Measurements from ENCODE around the gene ABCC4. TPM values are rescaled to one million over a fixed set of nuclear protein-coding genes. Genes with fewer than 3 reads are reported as not detected.

Gene ABCC4
- polyA plus RNA-seq, 12 donors: 2.2 to 4.9 (median 3.1) TPM; not detected in 1

DNA sequence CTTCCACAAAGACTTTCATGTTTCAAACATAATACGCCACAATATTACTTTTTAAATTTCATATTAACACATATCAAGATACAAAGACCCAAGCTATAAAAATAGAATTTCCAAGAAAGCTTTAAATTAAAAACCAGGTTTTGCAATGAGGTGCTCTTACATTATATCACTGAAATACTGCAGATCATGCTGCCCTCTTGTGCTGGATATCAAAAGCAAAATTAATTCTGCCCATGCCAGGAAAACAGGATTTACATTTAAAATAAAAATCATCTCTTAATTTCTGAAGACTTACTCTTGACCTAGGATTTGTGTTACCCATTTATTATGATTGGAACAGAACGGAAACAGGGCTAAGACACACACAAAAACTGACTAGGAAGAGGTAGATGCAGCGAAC lies 145.0 kb downstream of the ABCC4 start:
- DNase-seq: no peak

DNA sequence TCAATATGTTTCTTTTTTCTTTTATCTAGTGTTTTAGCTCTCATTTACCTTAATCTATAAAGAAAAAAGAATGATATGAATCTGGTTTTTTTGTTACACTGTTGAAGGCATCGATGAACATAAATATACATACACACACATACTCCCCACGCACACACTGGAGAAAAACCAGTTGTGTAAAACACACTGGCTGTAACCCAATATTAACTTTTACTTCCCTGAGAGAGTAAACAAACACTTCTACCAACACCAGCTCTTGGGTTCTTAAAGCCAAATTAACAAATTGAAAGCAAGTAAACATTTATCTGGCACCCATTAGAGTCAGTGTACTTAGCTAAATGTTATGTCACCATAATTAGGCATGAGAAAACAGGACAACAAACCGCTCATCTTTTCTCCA lies 145.7 kb downstream of the ABCC4 start:
- DNase-seq: no peak

DNA sequence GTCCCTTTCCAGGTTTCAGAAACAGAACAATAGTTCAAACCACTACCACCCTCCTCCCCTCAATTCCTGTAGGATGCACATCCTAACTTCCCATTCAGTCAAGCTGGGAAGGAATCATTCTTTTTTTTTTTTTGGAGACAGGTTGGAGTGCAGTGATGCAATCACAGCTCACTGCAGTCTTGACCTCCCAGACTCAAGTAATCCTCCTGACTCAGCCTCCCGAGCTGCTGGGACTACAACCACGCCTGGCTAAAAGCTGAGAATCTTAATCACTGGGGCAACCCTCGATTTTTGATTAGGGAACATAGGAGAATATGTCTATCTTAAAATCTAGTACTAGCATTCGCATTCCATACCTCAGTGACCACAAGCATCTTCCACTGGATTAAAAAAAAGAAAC lies 146.2 kb downstream of the ABCC4 start:
- no peak for DNase-seq

DNA sequence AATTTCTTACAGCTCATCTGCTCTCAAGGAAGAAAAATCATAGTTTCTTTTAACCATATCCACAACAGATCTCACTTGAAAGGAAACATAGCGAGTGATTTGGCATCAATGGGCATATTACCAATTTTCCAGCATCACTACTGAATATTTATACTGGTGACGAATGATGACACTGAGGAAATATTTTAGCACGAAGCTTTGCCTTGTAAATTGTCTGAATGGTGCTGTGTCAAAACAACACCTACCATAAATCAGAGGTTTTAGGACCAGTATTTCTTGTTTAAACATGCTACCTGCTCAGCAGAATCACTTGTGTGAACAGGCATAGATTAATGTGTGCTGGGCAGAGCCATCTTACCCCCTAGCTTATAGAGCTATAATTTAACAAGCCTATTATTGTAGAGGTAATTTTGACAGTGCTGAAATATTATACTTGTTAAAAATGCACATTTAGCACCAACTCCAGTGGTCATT lies 146.8 kb downstream of the ABCC4 start:
- DNase-seq: no peak

DNA sequence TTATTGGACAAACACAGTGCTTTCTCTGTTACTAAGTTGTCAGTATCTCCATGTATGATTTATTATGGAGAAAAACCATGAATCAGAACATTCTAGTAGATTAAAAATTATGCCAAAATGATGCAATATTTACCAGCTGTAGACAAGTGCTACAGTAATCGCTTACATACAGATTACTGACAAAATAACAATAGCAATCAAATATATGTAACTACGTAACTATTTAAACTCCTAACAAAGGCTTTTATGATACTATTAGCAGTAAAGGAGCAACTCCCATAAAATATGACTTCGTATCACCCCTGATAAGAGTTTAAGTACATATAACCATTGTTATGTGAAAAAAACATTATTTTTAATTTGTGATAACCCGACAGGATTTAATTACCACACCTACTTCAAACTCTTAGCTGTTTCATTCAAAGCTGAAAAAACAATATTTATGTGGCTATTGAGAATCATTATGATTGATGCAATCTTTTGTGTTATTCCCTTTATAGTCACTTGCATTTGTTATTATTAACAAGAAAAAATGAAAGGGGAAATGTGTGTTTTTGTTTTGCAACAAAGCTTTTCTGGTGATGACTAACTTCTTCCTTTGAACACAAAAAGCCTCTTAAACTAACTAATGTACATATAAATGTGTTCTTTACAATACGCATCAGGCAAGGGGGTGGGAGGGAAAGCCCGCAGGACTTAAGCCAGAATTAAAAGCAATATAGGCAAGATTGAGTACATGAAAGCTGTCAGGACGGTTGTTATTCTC lies 147.4 kb downstream of the ABCC4 start:
- no peak for DNase-seq

DNA sequence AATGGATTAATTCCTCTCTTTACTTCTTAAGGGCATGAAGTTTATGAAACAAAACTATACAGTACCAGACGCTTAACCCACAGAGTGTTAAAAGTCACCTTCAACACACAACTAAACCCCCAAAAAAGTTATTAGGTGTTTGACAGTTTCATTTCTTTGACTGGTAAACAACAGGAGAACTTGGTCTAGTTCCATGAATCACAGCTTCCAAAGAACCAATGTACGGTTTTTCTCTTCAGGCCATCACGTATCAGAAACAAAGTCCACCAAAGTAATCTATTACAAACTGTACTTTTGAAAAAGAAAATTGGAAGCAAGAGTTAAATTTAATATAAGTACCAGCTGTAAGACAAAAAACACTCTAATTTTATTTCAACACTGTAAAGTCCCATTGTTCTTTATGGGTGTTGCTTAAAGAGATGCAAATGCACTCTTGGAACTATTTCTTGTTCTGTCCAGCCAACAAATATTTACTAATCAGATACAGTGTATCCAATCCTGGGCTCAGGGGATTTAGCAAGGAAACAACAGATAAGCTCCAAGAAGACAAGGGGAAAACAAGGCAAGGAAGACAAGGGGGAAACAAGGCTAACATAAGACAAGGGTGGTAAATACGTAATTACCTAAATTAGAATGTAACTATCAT lies 149.2 kb downstream of the ABCC4 start:
- no peak for DNase-seq

DNA sequence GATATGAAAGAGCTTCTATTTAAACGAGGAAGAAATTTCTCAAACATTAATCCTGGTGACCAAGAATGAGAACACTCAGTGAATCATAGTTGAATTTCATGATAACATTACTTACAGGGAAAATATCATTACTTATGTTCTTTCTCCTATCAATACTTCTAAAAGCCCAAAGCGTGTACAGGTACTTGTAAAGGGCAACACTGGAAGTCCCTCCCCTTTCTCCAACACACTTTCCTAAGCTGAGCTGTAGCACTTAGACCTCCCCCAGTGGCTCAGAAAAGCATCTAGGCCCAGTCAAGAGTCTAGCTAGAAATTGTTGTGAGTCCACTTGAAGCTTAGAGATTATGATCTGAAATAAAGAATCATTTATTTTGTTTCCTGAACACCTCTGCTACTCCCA lies 150.7 kb downstream of the ABCC4 start:
- no peak for DNase-seq

DNA sequence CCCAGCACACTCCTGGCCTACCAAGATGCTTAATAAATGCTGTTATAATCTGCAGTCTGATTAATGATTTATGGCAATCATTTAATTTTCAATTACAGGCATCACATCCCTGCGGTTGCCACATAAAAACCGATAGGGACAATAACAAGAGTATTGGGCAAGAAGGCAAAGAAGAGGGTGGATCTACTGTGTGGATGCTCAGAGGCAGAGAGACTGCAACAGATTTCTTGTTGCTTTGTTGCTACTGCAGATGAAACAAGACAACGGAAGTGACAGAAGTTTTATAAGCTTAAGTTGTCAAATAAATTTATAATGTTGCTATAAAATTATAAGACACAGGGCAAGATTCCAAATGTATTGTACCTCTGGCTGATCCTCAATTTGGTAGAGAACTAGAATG lies 154.8 kb downstream of the ABCC4 start:
- no peak for DNase-seq

DNA sequence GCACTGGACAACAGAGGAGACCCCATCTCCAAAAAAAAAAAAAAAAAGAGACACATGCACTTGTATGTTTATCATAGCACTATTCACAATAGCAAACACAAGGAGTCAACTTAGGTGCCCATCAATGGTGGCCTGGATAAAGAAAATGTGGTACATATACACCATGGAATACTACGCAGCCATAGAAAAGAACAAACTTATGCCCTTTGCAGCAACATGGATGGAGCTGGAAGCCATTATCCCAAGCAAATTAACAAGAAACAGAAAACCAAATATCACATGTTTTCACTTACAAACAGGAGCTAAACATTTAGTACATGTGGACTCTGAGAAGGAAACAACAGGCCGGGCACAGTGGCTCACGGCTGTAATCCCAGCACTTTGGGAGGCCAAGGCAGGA lies 155.7 kb downstream of the ABCC4 start:
- no peak for DNase-seq

DNA sequence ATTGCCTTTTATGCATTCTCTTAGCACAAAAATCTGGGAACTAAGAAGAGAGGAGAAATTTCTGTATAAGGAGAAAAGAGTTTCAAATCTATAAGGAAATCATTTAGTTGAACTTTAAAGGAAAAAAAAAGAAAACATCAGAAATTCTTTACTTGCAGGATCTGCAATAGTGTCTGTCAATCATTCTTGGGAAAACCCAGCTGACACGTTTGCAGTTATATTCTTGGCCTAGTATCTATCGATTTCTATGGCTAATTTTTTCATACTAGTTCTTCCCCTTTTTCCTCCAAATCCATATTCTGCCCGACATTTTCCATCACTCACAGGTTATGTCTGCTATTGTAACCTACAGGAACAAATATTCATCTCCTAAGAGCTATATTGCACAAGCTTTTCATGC lies 160.7 kb downstream of the ABCC4 start:
- DNase-seq: no peak

DNA sequence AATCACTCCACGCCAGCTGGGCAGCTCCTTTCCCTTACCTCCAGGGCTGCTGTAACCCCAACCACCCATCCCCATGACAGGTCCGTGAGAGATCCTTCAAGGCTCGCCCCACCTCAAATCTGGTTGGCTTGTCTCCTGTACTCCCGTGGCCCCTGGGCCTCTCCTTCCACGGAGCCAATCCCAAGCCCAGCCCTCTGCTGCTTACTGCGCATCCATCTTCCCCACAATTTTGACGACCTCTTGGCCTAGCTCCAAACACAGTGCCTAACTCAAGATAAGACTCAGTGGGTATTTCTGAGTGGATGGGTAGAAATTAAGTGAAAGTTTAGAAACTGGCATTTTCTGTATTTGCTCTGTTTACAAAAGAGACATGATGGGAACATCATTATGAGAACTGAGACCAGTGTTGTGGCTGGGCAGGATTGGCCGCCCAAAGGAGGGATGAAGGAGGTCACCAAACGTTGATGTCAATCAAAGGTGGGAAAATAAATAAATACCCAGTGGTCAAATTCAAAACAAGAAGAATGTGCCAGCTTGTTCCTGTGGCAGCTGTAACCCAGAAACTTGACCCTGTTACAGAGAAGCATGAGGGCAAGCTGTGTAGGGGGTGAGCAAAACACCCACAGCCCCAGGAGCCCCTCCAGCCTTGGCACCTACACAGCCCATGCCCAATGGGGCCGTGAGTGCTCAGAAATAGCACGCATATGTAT lies 162.2 kb downstream of the ABCC4 start:
- no peak for DNase-seq

DNA sequence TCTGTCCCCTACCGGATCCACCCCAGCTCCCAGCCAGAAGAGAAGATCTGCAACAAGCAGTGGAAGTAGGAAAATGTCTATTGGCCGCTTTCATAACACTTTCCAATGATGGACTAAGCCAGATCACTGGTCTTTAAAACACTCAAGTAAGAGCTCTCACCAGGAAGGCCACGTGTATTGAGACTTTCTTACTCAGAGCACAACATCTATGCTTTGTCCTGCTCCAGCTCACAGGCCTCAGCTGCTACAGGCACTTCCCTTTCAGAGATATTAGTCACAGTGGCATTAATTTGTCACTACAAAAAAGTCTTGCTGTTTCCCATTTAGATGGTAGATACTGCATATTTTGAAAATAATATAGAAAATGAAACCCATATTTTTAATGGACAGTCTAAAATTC lies 164.2 kb downstream of the ABCC4 start:
- DNase-seq: no peak

DNA sequence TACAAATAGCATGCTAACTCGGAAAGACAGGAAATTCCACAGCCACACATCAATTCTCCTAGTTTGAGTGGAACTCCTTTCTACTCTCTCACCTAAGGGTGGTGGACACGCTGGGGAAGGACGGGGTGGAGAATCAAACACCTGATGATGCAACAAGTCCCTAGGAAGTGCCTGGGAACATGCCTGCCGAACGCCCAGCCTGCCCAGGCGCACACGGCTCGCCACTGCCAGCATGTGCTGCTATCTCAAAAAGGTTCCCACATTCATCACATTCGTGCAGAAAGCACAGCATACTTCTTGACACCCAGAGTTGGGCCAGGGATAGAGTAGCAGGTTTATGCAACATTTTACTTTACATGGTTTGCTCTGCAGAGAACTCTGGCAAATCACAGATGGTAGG lies 164.6 kb downstream of the ABCC4 start:
- DNase-seq: no peak

DNA sequence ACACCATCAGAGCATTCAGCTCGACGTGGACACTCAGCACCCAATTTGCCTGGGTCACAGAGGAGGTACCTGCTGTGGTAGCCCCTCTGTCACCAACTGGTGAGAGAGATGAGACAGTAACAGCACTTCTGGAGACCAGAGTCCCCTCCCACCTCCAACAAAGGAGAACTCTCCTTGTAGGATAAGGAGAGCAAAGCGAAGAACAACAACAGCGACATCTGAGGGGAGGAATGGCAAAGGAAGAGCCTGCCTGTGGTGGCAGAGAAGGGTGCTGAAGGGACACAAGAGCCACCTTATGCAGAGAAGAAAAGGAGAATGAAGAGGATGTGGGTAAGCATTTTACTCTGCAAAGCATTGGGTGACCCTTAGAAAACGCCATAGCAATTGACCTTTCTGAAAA lies 167.8 kb downstream of the ABCC4 start:
- no peak for DNase-seq

DNA sequence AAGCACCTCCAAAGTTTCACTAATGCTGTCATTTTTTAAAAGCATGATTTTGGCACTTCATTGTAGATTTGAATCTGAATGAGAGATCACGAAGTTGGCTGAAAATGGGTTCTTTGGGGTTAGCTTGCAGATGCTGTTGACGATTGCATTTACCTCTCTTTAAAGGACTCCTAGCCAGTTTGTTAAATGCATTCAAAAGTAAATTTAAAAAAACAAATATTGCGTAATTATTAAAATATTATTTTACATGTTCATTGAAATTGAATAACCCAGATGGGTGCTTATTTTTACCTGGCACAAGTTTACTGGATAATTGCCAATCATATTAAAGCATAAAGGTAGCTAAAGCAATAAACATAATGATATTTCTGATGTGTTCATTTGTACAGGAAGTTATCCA lies 172.2 kb downstream of the ABCC4 start:
- no peak for DNase-seq

DNA sequence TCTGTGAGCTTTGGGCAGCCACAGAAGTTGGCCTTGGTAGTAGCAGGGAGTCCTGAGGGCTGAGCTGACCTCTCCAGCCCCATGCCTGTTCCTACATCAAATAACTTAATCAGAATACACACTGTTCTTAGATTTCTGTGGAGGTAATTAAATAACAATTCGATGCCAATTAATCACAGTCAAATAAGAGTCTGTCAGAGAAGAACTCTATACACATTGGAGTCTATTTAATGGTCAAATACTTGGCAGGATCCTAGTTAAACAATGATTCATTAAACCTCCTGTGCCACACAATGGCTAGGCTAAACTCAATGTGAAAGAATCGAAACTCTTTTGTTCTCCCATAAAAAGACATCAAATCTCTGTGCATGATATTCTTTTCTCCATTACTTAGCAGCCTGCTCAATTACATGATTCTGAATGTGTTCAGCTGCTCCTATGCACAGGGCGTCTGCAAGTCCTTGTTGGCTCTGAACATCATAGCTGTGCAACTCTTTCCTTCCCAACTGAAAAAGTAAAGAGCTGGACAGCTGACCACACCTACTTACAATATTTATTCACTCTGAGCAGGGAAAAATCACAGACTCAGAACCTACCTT lies 173.1 kb downstream of the ABCC4 start:
- DNase-seq: no peak

DNA sequence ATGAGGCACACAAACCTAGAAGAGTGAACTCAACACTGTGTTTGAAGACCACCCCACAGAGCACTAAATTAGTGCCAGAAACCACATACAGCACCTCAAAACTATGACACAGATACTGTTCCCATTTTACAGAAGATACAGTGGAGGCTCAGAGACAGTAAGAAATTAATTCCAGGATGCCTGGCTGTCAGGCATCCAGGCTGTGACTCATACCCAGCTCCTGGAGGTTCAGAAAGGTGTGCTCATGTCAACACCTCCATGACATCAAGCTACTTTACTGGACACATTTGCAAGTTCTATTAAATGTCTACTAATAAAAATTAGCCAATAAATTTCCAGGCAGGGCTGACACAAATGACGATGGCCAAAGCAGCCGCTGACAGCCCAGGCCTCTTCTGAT lies 176.3 kb downstream of the ABCC4 start:
- no peak for DNase-seq

DNA sequence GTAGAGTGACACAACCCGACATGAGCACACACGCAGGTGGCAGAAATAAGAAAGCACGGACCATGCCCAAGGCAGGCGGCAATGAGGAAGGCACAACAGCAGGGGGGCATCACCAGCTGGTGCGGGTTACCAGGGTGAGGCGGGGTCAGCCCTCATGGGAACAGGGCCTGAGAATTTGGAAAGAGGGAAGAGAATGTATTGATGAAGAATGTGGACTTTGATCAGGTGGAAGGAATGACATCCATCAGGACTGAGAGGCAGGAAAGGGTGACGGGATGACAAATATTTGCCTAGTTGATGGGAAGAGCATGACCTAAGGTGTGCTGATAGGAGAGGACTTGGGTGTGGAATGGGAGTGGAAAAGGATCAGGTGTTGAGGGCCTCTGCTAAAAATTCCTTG lies 177.5 kb downstream of the ABCC4 start:
- no peak for DNase-seq

DNA sequence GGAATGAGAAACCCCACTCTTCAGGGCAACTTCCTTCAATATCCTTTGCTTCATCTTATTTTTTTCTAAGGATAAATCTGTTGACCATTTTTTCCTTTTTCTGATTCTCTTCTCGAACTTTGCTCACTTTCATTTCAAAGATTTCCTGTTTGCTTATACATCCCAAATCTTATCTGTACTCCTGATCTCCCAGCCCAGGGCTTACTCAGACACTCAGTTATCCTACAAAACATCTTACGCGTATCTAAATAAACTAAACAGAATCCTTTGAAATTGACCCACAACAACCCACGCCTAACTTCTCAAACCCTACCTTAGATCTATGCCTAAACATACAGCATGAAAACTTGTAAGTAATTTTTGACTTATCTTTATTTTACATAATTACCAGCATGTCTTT lies 179.2 kb downstream of the ABCC4 start:
- DNase-seq: no peak

DNA sequence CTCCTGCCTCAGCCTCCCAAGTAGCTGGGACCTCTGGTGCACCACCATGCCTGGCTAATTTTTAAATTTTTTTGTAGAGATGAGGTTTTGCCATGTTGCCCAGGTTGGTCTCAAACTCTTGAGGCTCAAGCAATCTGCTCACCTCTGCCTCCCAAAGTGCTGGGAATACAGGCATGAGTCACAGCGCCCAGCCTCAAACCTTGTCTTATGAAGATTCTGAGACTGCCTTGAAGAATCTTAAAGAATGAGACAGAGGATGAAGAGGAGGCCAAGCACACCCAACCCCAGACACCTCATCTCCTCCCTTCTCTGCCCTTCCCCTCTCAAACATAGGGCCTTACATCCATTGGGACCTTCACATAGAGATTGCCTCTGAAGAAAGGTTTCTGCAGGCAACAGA lies 179.7 kb downstream of the ABCC4 start:
- no peak for DNase-seq

DNA sequence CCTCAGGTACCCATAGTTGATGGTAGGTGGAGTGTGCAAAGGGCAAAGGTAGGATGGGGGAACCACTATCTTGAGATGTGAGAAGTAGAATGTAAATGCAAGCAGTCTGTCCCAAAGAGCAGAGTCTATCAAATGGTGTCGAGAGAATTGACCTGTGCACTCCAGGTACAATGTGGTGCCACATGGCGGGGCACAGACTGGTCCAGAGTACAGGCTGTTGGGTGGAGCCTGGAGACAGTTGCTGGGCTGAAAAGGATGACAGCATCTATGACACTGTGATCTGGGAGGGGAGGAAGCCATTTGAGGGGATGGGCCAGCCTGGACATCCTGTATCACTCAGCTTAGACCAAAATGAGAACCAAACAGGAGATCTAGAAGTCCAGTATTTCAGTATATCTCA lies 180.6 kb downstream of the ABCC4 start:
- no peak for DNase-seq

DNA sequence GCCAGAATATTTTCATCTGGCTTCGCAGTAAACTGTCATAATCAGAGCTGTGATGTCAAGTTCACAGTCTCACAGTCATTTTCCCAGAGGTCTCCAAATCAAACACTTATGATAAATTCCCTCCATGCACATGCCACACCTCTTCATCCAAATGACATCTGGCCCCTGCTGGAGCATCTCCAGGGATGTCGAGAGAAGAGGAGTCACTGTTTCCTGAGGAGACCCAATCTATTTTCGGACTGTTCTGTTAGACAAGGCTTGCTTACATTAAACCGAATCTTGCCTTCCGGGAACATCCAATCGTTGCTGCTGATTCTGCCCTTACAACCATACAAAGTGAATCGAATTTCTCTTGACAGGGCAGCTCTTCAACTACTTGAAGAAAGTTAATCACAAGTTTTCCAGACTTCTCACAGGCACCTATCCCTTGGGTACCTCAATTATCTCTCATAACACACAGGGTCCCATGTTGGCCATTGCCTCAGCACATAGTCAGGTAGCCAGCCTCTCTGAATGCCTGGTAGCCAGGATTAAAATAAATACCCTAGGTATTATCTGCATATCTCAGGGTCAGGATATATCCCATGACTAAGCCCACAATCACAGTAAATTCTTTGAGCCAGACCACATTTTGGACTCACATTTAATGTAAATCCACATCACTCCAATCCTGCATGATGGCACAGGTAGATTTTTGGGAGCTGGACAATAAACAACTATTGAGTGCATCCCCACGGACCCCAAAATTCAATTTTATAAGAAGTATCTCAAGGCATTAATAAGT lies 182.5 kb downstream of the ABCC4 start:
- no peak for DNase-seq

Data from muscle of arm (tissue), 12 donors.